ENCODE data around the gene TRPM4.

TRPM4 gene

GRCh38 chr19:49135686-49136085, 21.9 kb upstream of the TRPM4 start:
- no peak for TF ChIP-seq GLIS3 (CRISPR knock-in tag; IDR thresholded peaks at IDR 0.05)
- TF ChIP-seq TOX (CRISPR knock-in tag; IDR thresholded peaks at IDR 0.05; ENCODE audit: borderline replicate concordance): no peak
- TF ChIP-seq CSRNP3 (CRISPR knock-in tag; IDR thresholded peaks at IDR 0.05): no peak
- no peak for TF ChIP-seq TCF4 (CRISPR knock-in tag; IDR thresholded peaks at IDR 0.05; ENCODE audit: borderline replicate concordance)
- TF ChIP-seq ZNF8 (CRISPR knock-in tag; IDR thresholded peaks at IDR 0.05): no peak
- TF ChIP-seq SNAI2 (CRISPR knock-in tag; IDR thresholded peaks at IDR 0.05): no peak
- TF ChIP-seq CREB5 (CRISPR knock-in tag; IDR thresholded peaks at IDR 0.05; ENCODE audit: low read depth): no peak
- no peak for TF ChIP-seq PATZ1 (CRISPR knock-in tag; IDR thresholded peaks at IDR 0.05; ENCODE audit: borderline replicate concordance)
- TF ChIP-seq BACH2 (CRISPR knock-in tag; IDR thresholded peaks at IDR 0.05; ENCODE audit: borderline replicate concordance): no peak
- no peak for TF ChIP-seq OSR1 (CRISPR knock-in tag; IDR thresholded peaks at IDR 0.05)
- TF ChIP-seq ZNF565 (CRISPR knock-in tag; conservative IDR thresholded peaks at IDR 0.05; ENCODE audit: low read depth): no peak
- TF ChIP-seq ISL1 (CRISPR knock-in tag; IDR thresholded peaks at IDR 0.05): no peak
- TF ChIP-seq POU6F1 (CRISPR knock-in tag; IDR thresholded peaks at IDR 0.05; ENCODE audit: borderline replicate concordance, low read depth): no peak
- TF ChIP-seq ARNTL (CRISPR knock-in tag; IDR thresholded peaks at IDR 0.05; ENCODE audit: borderline replicate concordance, low read depth): no peak
- TF ChIP-seq ZFP3 (CRISPR knock-in tag; IDR thresholded peaks at IDR 0.05): no peak
- TF ChIP-seq PPARA (CRISPR knock-in tag; IDR thresholded peaks at IDR 0.05; ENCODE audit: borderline replicate concordance): no peak
- TF ChIP-seq TSHZ2 (CRISPR knock-in tag; IDR thresholded peaks at IDR 0.05): no peak
- no peak for ATAC-seq

GRCh38 chr19:49136771-49137171, 20.8 kb upstream of the TRPM4 start:
- no peak for ATAC-seq
- TF ChIP-seq PATZ1 (CRISPR knock-in tag; IDR thresholded peaks at IDR 0.05; ENCODE audit: borderline replicate concordance) (no peak), ZFP3 (CRISPR knock-in tag; IDR thresholded peaks at IDR 0.05) (no peak), ZFP30 (CRISPR knock-in tag; IDR thresholded peaks at IDR 0.05) (no peak), TOX (CRISPR knock-in tag; IDR thresholded peaks at IDR 0.05; ENCODE audit: borderline replicate concordance) (no peak), CREB5 (CRISPR knock-in tag; IDR thresholded peaks at IDR 0.05; ENCODE audit: low read depth) (no peak), OSR1 (CRISPR knock-in tag; IDR thresholded peaks at IDR 0.05) (no peak), POU6F1 (CRISPR knock-in tag; IDR thresholded peaks at IDR 0.05; ENCODE audit: borderline replicate concordance, low read depth) (no peak), ZNF70 (CRISPR knock-in tag; IDR thresholded peaks at IDR 0.05) (no peak), RARB (CRISPR knock-in tag; IDR thresholded peaks at IDR 0.05) (no peak), ZNF565 (CRISPR knock-in tag; conservative IDR thresholded peaks at IDR 0.05; ENCODE audit: low read depth) (no peak), ESRRG (CRISPR knock-in tag; IDR thresholded peaks at IDR 0.05) (no peak), BACH2 (CRISPR knock-in tag; IDR thresholded peaks at IDR 0.05; ENCODE audit: borderline replicate concordance) (no peak), PPARA (CRISPR knock-in tag; IDR thresholded peaks at IDR 0.05; ENCODE audit: borderline replicate concordance) (no peak), CSRNP3 (CRISPR knock-in tag; IDR thresholded peaks at IDR 0.05) (no peak), ARNTL (CRISPR knock-in tag; IDR thresholded peaks at IDR 0.05; ENCODE audit: borderline replicate concordance, low read depth) (no peak)
